PC-3 (cell line): ENCODE results near the gene SLC44A5. TPM values are rescaled to one million over a fixed set of nuclear protein-coding genes. Genes with fewer than 3 reads are reported as not detected.
"Not testable (repeated sequence)": the region's sequence is repeated elsewhere in the genome, so short reads cannot be mapped to it uniquely, and the experiment has no call there.

Experiments
- ATAC-seq: fragments of 200-7000 bp; cut with Tn5 transposase; 2 replicates; pipeline ENCODE4 v1.9.1; 2020; ENCODE audit warnings: mild to moderate bottlenecking, moderate library complexity
- BruUV-seq: library from RNA; stranded (reverse); fragments of 400-500 nt; replicated peaks from 2 replicates; lab custom pipeline; 2021; lab: Mats Ljungman, UMichigan
- CTCF ChIA-PET: fragments of 300-600 bp; sonication (Branson Sonifier 250); formaldehyde crosslinking; loops from one replicate; lab custom pipeline; 2022; ENCODE audit warnings: antibody characterized with exemption; lab: Charles Lee
- POLR2A ChIA-PET: fragments of 300-600 bp; sonication (Branson Sonifier 250); formaldehyde crosslinking; loops from one replicate; lab custom pipeline; 2022; ENCODE audit warnings: antibody characterized with exemption; ENCODE audit not compliant: unreplicated experiment; lab: Charles Lee
- DNase-seq: peaks from one replicate; pipeline ENCODE4 v3.0.0-alpha.2; 2015
- H2AFZ ChIP-seq: fragments of 300-600 bp; sonication (generic); 2 replicates; pipeline ENCODE4 v1.6.0; 2016; ENCODE audit warnings: antibody characterized with exemption, low read length
- H3F3A ChIP-seq: fragments of 300-600 bp; sonication (generic); one replicate; pipeline ENCODE4 v1.6.0; 2017; ENCODE audit warnings: antibody characterized with exemption, low read length, control low read depth, mild to moderate bottlenecking; ENCODE audit not compliant: unreplicated experiment
- H3K27ac ChIP-seq: fragments of 300-600 bp; sonication (generic); 2 replicates; pipeline ENCODE4 v1.5.1; 2016; ENCODE audit warnings: mild to moderate bottlenecking, low read length
- H3K27me3 ChIP-seq: fragments of 300-600 bp; sonication (generic); 2 replicates; pipeline ENCODE4 v1.6.1; 2016; ENCODE audit warnings: low read length, mixed read lengths
- H3K36me3 ChIP-seq: fragments of 300-600 bp; sonication (generic); 2 replicates; pipeline ENCODE4 v1.6.1; 2016; ENCODE audit warnings: low read depth, mixed run types, low read length, mixed read lengths
- H3K4me1 ChIP-seq: fragments of 300-600 bp; sonication (generic); 2 replicates; pipeline ENCODE4 v1.5.1; 2016; ENCODE audit warnings: low read length; ENCODE audit not compliant: insufficient read depth
- H3K4me2 ChIP-seq: fragments of 300-600 bp; sonication (generic); 2 replicates; pipeline ENCODE4 v1.6.0; 2016; ENCODE audit warnings: low read length
- H3K4me3 ChIP-seq: fragments of 300-600 bp; sonication (generic); 2 replicates; pipeline ENCODE4 v1.5.1; 2016; ENCODE audit warnings: mild to moderate bottlenecking, low read length, mixed read lengths
- H3K79me2 ChIP-seq: fragments of 300-600 bp; sonication (generic); 2 replicates; pipeline ENCODE4 v1.6.1; 2017; ENCODE audit warnings: low read length, mixed read lengths
- H3K9ac ChIP-seq: fragments of 300-600 bp; sonication (generic); 2 replicates; pipeline ENCODE4 v1.6.0; 2016; ENCODE audit warnings: mild to moderate bottlenecking, low read length
- H3K9me2 ChIP-seq: fragments of 300-600 bp; sonication (generic); replicated peaks from 2 replicates; pipeline ENCODE4 v1.6.1; 2016; ENCODE audit warnings: mixed run types, low read length, mixed read lengths
- H3K9me3 ChIP-seq: fragments of 300-600 bp; sonication (generic); 2 replicates; pipeline ENCODE4 v1.6.1; 2016; ENCODE audit warnings: low read length, mixed read lengths
- H4K20me1 ChIP-seq: fragments of 300-600 bp; sonication (generic); 2 replicates; pipeline ENCODE4 v1.6.1; 2016; ENCODE audit warnings: low read length, mixed read lengths
- EZH2 ChIP-seq: fragments of 300-600 bp; sonication (generic); IDR thresholded peaks from one replicate; pipeline ENCODE4 v1.6.1; 2017; ENCODE audit warnings: antibody characterized with exemption, mild to moderate bottlenecking, low read length; ENCODE audit not compliant: unreplicated experiment
- EZH2phosphoT487 ChIP-seq: fragments of 300-600 bp; sonication (generic); IDR thresholded peaks from 2 replicates; pipeline ENCODE4 v1.6.1; 2018; ENCODE audit warnings: mild to moderate bottlenecking, antibody characterized with exemption, low read length, borderline replicate concordance
- intact Hi-C: fragments of 100-400 bp; cut with micrococcal nuclease; formaldehyde crosslinking; loops from 2 replicates; pipeline ENCODE4 v1.9.0; 2023
- total RNA-seq: library from RNA; depleted of rRNA; stranded (reverse); fragments of >200 nt; gene quantifications from 2 replicates; pipeline ENCODE4 v1.2.3, GENCODE V29; 2014
- TF ChIP-seq, protein P1 (sequence below): fragments of 300-600 bp; sonication (generic); conservative IDR thresholded peaks from 2 replicates; pipeline ENCODE4 v1.5.1; 2017; ENCODE audit warnings: antibody characterized with exemption, low read depth, mild to moderate bottlenecking, low read length

The SLC44A5 gene
- total RNA-seq, 1 experiment from 2014 or later, result not detected

DNA sequence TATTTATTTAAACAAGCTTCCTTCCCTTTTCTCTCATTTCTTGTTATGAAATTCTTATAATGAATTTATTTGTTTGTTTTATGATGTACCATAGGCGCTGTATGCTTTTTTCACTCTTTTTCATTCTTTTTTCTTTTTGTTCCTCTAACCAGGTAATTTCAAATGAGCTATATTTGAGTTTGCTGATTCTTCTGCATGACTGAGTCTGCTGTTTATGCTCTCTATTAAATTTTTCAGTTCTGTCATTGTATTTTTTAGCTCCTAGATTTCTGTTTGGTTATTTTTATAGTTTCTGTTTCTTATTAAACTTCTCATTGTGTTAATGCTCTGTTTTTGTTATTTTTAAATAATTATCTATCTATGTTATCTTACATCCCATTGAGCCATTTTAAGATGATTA, 244.3 kb downstream of the SLC44A5 start:
- BruUV-seq, result no TSS peak
- CTCF ChIA-PET, result no interaction called here
- H3K36me3 ChIP-seq, result no peaks in the 10 kb centered on the region
- no peaks in the 10 kb centered on the region for H4K20me1 ChIP-seq
- no peaks in the 10 kb centered on the region for H3K9me3 ChIP-seq
- intact Hi-C loops, result no loop called here
- no peak overlapping the region for H3K27ac ChIP-seq
- ATAC-seq, result no peak
- no peaks in the 10 kb centered on the region for H3K79me2 ChIP-seq
- TF ChIP-seq, protein P1, sequence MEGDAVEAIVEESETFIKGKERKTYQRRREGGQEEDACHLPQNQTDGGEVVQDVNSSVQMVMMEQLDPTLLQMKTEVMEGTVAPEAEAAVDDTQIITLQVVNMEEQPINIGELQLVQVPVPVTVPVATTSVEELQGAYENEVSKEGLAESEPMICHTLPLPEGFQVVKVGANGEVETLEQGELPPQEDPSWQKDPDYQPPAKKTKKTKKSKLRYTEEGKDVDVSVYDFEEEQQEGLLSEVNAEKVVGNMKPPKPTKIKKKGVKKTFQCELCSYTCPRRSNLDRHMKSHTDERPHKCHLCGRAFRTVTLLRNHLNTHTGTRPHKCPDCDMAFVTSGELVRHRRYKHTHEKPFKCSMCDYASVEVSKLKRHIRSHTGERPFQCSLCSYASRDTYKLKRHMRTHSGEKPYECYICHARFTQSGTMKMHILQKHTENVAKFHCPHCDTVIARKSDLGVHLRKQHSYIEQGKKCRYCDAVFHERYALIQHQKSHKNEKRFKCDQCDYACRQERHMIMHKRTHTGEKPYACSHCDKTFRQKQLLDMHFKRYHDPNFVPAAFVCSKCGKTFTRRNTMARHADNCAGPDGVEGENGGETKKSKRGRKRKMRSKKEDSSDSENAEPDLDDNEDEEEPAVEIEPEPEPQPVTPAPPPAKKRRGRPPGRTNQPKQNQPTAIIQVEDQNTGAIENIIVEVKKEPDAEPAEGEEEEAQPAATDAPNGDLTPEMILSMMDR, result no peak
- TF ChIP-seq EZH2 (no peak), EZH2phosphoT487 (no peak)
- no peaks in the 10 kb centered on the region for H3K27me3 ChIP-seq
- no peak overlapping the region for H2AFZ ChIP-seq
- no peak overlapping the region for H3K9ac ChIP-seq
- no peaks in the 10 kb centered on the region for H3K9me2 ChIP-seq
- H3K4me2 ChIP-seq, result no peak overlapping the region
- no peaks in the 10 kb centered on the region for H3F3A ChIP-seq
- POLR2A ChIA-PET, result no interaction called here
- DNase-seq, result no peak
- H3K4me3 ChIP-seq, result no peak overlapping the region
- H3K4me1 ChIP-seq, result no peaks in the 10 kb centered on the region

DNA sequence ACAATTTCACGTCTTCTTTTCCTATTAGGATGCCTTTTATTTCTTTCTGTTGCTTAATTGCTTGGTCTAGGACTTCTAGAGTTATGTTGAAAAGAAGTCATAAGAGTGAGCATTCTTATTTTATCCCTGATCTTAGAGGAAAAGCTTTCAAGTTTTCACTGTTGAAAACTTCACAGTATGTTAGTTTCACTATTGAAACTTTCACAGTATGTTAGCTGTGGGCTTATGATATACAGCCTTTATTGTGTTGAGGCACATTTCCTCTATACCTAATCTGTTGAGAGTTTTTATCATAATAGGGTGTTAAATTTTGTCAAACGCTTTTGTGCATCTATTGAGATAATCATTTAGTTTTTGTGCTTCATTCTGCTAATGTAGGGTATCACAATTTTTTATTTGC, 249.7 kb downstream of the SLC44A5 start:
- DNase-seq, result no peak
- H2AFZ ChIP-seq, result no peak overlapping the region
- no peak for TF ChIP-seq EZH2phosphoT487
- no peak overlapping the region for H3K9ac ChIP-seq
- no peaks in the 10 kb centered on the region for H3F3A ChIP-seq
- no peaks in the 10 kb centered on the region for H3K79me2 ChIP-seq
- no peak overlapping the region for H3K4me3 ChIP-seq
- no peak overlapping the region for H3K4me2 ChIP-seq
- intact Hi-C loops, result no loop called here
- ChIA-PET POLR2A (no interaction called here), CTCF (no interaction called here)
- no peaks in the 10 kb centered on the region for H3K27me3 ChIP-seq
- BruUV-seq, result no TSS peak
- H3K4me1 ChIP-seq, result no peaks in the 10 kb centered on the region
- ATAC-seq, result no peak
- H3K9me3 ChIP-seq, result no peaks in the 10 kb centered on the region
- H4K20me1 ChIP-seq, result no peaks in the 10 kb centered on the region
- H3K9me2 ChIP-seq, result no peaks in the 10 kb centered on the region
- no peak overlapping the region for H3K27ac ChIP-seq
- no peaks in the 10 kb centered on the region for H3K36me3 ChIP-seq

DNA sequence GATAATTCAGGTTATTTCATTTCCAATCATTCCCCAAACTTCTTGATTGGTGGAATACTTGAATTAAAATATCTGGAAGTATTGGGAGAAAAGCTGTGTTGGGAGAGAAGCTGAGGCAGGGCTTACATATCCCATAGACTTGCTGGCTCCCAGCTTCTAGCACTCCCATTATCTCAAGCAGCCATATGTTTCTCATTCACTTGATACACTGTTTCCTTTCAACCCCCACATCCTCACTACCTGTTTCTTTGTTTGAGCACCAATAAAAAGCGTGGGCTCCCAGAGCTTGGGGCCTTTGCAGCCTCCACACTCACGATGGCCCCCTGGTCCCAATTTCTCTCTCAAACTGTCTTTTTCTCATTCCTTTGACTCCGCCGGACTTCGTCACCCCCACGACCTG, 256.6 kb downstream of the SLC44A5 start:
- BruUV-seq, DNase-seq, H4K20me1 ChIP-seq, H3K9me3 ChIP-seq, POLR2A ChIA-PET, H3K9ac ChIP-seq, H3K36me3 ChIP-seq, H3K27me3 ChIP-seq, H3K4me1 ChIP-seq, H3F3A ChIP-seq, H3K27ac ChIP-seq, H2AFZ ChIP-seq, H3K4me2 ChIP-seq, H3K79me2 ChIP-seq, ATAC-seq, H3K9me2 ChIP-seq, H3K4me3 ChIP-seq, CTCF ChIA-PET, intact Hi-C loops: not testable (repeated sequence)

DNA sequence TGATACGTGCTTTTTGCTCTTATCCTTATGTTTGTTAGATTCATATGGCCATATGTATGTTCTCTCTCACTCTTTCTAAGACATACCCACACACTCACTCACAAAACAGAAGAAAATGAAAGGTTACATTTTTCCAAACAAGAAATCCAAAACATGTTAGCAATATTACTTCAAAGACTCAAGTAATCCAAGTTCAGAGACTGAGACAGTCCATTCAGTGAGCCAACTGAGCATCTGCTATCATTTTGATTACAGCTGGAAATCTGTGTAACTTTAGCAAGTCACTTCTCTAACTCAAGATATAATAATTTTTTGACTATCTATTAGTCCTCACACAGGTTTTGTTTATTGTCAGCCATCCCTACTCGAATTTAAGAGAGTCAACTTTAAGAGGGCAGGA, 257.9 kb downstream of the SLC44A5 start:
- ATAC-seq, result no peak
- ChIA-PET CTCF (no interaction called here), POLR2A (no interaction called here)
- no peaks in the 10 kb centered on the region for H4K20me1 ChIP-seq
- H2AFZ ChIP-seq, result no peak overlapping the region
- no peaks in the 10 kb centered on the region for H3K79me2 ChIP-seq
- H3K9ac ChIP-seq, result no peak overlapping the region
- no peaks in the 10 kb centered on the region for H3K4me1 ChIP-seq
- DNase-seq, result no peak
- H3K9me2 ChIP-seq, result no peaks in the 10 kb centered on the region
- H3K27ac ChIP-seq, result no peak overlapping the region
- H3K27me3 ChIP-seq, result no peaks in the 10 kb centered on the region
- no peak overlapping the region for H3K4me2 ChIP-seq
- H3K4me3 ChIP-seq, result no peak overlapping the region
- H3K36me3 ChIP-seq, result no peaks in the 10 kb centered on the region
- TF ChIP-seq, protein P1, result no peak
- TF ChIP-seq EZH2 (no peak), EZH2phosphoT487 (no peak)
- no peaks in the 10 kb centered on the region for H3F3A ChIP-seq
- H3K9me3 ChIP-seq, result no peaks in the 10 kb centered on the region
- BruUV-seq, result no TSS peak
- intact Hi-C loops, result no loop called here
